Inferior parietal cortex (tissue), 1 donor: ENCODE data around the gene POC1B.

ENCODE experiments used
- DNase-seq: peaks from one replicate; pipeline ENCODE4 v3.0.0-alpha.2; 2016; ENCODE audit errors: extremely low spot score

The POC1B gene

GRCh38 chr12:89525824-89526770, at the start of gene POC1B:
POC1B (minus strand) TSS chr12:89526047; CDS start chr12:89525895, 152 bp downstream.
- DNase-seq = peak; percentile 91

- DNase-seq = no peak
These were observed 49.5 kb upstream of the POC1B start for GRCh38 chr12:89575374-89575773.

GRCh38 chr12:89574736-89575208, 48.9 kb upstream of the POC1B start:
- no peak for DNase-seq

GRCh38 chr12:89573051-89573810, 47.4 kb upstream of the POC1B start:
- DNase-seq = no peak

GRCh38 chr12:89571491-89572195, 45.8 kb upstream of the POC1B start:
- DNase-seq = no peak

GRCh38 chr12:89568484-89568883, 42.6 kb upstream of the POC1B start:
- no peak for DNase-seq

- no peak for DNase-seq
These were observed 41.9 kb upstream of the POC1B start for GRCh38 chr12:89567691-89568239.

- DNase-seq = no peak
These were observed 40.8 kb upstream of the POC1B start for GRCh38 chr12:89566615-89567014.

- no peak for DNase-seq
These were observed 39.2 kb upstream of the POC1B start for GRCh38 chr12:89565002-89565401.

GRCh38 chr12:89559753-89560152, 33.9 kb upstream of the POC1B start:
- DNase-seq = no peak

- DNase-seq = no peak
These were observed 31.1 kb upstream of the POC1B start for GRCh38 chr12:89556976-89557375.

GRCh38 chr12:89552376-89552775, 26.5 kb upstream of the POC1B start:
- no peak for DNase-seq

- no peak for DNase-seq
These were observed 25.9 kb upstream of the POC1B start for GRCh38 chr12:89551747-89552146.

GRCh38 chr12:89547101-89547500, 21.3 kb upstream of the POC1B start:
- peak; percentile 17 for DNase-seq

GRCh38 chr12:89546151-89546550, 20.3 kb upstream of the POC1B start:
- no peak for DNase-seq

GRCh38 chr12:89544681-89545184, 18.9 kb upstream of the POC1B start:
- no peak for DNase-seq

GRCh38 chr12:89544022-89544421, 18.2 kb upstream of the POC1B start:
- no peak for DNase-seq

GRCh38 chr12:89542912-89543592, 17.2 kb upstream of the POC1B start:
- DNase-seq = peak; percentile 84

- no peak for DNase-seq
These were observed 16.4 kb upstream of the POC1B start for GRCh38 chr12:89542236-89542635.

- no peak for DNase-seq
These were observed 14.7 kb upstream of the POC1B start for GRCh38 chr12:89540586-89540985.
